K562 (cell line): ENCODE results near the gene PATL1.

Experiments
- CREB1 ChIP-seq, 2 experiments: sonication (generic) in 1 of 2; formaldehyde crosslinking in 1 of 2; IDR thresholded peaks; 2 replicates each; pipeline versions ENCODE4 v1.6.1 to v1.8.0; 2012 to 2022; ENCODE audit warnings: inconsistent platforms in 1 of 2, mild to moderate bottlenecking in 1 of 2, missing genetic modification reagents in 1 of 2, moderate library complexity in 1 of 2
- CREM ChIP-seq: IDR thresholded peaks from 2 replicates; pipeline ENCODE4 v1.6.1; 2014; ENCODE audit warnings: antibody characterized with exemption, low read depth
- CTCF ChIP-seq, 3 experiments: IDR thresholded peaks in 2 of 3; conservative IDR thresholded peaks in 1 of 3; 2 replicates each; pipeline ENCODE4 v1.5.1; 2011 to 2012; ENCODE audit warnings: low read length in 3 of 3, mild to moderate bottlenecking in 3 of 3, control low read depth in 2 of 3, improper control_type of control experiment in 1 of 3, inconsistent platforms in 1 of 3, low read depth in 1 of 3, mixed read lengths in 1 of 3, moderate library complexity in 1 of 3; ENCODE audit not compliant: insufficient read depth in 2 of 3
- POLR2A ChIP-seq: fragments of 450-650 bp; conservative IDR thresholded peaks from 2 replicates; pipeline ENCODE4 v1.6.1; 2016
- STAT5A ChIP-seq: IDR thresholded peaks from 2 replicates; pipeline ENCODE4 v1.6.1; 2012; ENCODE audit warnings: low read length, inconsistent platforms, borderline replicate concordance

GRCh38 chr11:59692915-59693314 is 24.1 kb upstream of the PATL1 start:
- no peak for TF ChIP-seq STAT5A
- no peak for TF ChIP-seq CTCF (IDR thresholded peaks at IDR 0.05 in 2 of 3, conservative IDR thresholded peaks at IDR 0.05 in 1 of 3; ENCODE audit: insufficient read depth in 2 of 3, low read depth in 1 of 3, low read length in 3 of 3)
- no peak for TF ChIP-seq POLR2A
- no peak for TF ChIP-seq CREM
- TF ChIP-seq CREB1 (IDR thresholded peaks at IDR 0.05), result no peak
- no peak for TF ChIP-seq CREB1 (CRISPR knock-in tag; IDR thresholded peaks at IDR 0.05)
